K562 (cell line): ENCODE results near the gene WBP1L. TPM values are rescaled to one million over a fixed set of nuclear protein-coding genes. Genes with fewer than 3 reads are reported as not detected.

Source experiments
- ATAC-seq: fragments of 200-7000 bp; cut with Tn5 transposase; 3 replicates; pipeline ENCODE4 v1.9.1; 2020; ENCODE audit warnings: moderate library complexity
- BruUV-seq: library from RNA; stranded (reverse); fragments of 400-500 nt; replicated peaks from 2 replicates; lab custom pipeline; 2021; lab: Mats Ljungman, UMichigan
- CTCF ChIA-PET: fragments of 300-600 bp; formaldehyde crosslinking; extraction: SDS; loops from one replicate; lab custom pipeline; 2021; ENCODE audit warnings: low intra/inter-chr PET ratio; lab: Yijun Ruan, JAX
- POLR2A ChIA-PET: fragments of 300-600, 350-650 bp; sonication (Branson Sonifier 250); formaldehyde crosslinking; extraction: SDS; loops from one replicate; lab custom pipeline; 2021; ENCODE audit warnings: antibody characterized with exemption, inconsistent platforms; lab: Yijun Ruan, JAX
- DNase-seq, 4 experiments: peaks; one replicate each; pipeline versions ENCODE4 v3.0.0 to v3.0.0-alpha.2; 2011 to 2018; ENCODE audit warnings: low spot score in 3 of 4, mixed read lengths in 3 of 4; ENCODE audit errors: extremely low read depth in 1 of 4
- FAIRE-seq: peaks from 2 replicates; lab custom pipeline; 2011; peaks lifted over from hg19 to GRCh38; lab: Jason Lieb, UNC
- H2AFZ ChIP-seq: 2 replicates; pipeline ENCODE4 v1.6.0; 2011; ENCODE audit warnings: low read depth, low read length, control low read depth, inconsistent platforms
- H3K27ac ChIP-seq: fragments of 200-600 bp; 3 replicates; pipeline ENCODE4 v1.8.0; 2011; ENCODE audit warnings: low read depth, mild to moderate bottlenecking, control low read depth, inconsistent platforms, low read length, moderate library complexity, mixed read lengths; ENCODE audit errors: extremely low read depth
- H3K27me3 ChIP-seq, 2 experiments: fragments of 300-600 bp in 1 of 2; 2 replicates in 1 of 2; 3 replicates in 1 of 2; pipeline versions ENCODE4 v1.6.0 to v1.8.0; 2011; ENCODE audit warnings: inconsistent platforms in 2 of 2, low read length in 2 of 2, mild to moderate bottlenecking in 1 of 2, mixed read lengths in 1 of 2, moderate library complexity in 1 of 2; ENCODE audit not compliant: control insufficient read depth in 2 of 2, insufficient read depth in 2 of 2
- H3K36me3 ChIP-seq: fragments of 300-600 bp; 3 replicates; pipeline ENCODE4 v1.8.0; 2011; ENCODE audit warnings: mild to moderate bottlenecking, low read length, inconsistent platforms; ENCODE audit not compliant: control insufficient read depth, insufficient read depth
- H3K4me1 ChIP-seq, 2 experiments: fragments of 200-600 bp in 1 of 2; replicated peaks in 1 of 2; 2 replicates in 1 of 2; 3 replicates in 1 of 2; pipeline versions ENCODE4 v1.5.1 to v1.8.0; 2011; ENCODE audit warnings: inconsistent platforms in 2 of 2, low read length in 2 of 2, mild to moderate bottlenecking in 1 of 2, mixed read lengths in 1 of 2, moderate library complexity in 1 of 2; ENCODE audit not compliant: control insufficient read depth in 2 of 2, insufficient read depth in 2 of 2
- H3K4me2 ChIP-seq: 2 replicates; pipeline ENCODE4 v1.6.1; 2011; ENCODE audit warnings: low read length, control low read depth, inconsistent platforms, mixed read lengths; ENCODE audit not compliant: insufficient read depth
- H3K4me3 ChIP-seq: fragments of 200-600 bp; sonication (generic), shearing (Covaris generic); 2 replicates; pipeline ENCODE4 v1.5.1; 2016; ENCODE audit warnings: control low read depth, inconsistent platforms
- H3K79me2 ChIP-seq: fragments of 200-600 bp; 3 replicates; pipeline ENCODE4 v1.8.0; 2011; ENCODE audit warnings: low read length, inconsistent platforms; ENCODE audit not compliant: control insufficient read depth, insufficient read depth
- H3K9ac ChIP-seq, 2 experiments: 2 replicates each; pipeline versions ENCODE4 v1.6.0 to v1.6.1; 2011; ENCODE audit warnings: low read depth in 2 of 2, low read length in 2 of 2, control low read depth in 1 of 2, inconsistent platforms in 1 of 2, mild to moderate bottlenecking in 1 of 2, mixed read lengths in 1 of 2; ENCODE audit not compliant: insufficient read depth in 1 of 2
- H3K9me1 ChIP-seq: one replicate; pipeline ENCODE4 v1.6.0; 2011; ENCODE audit warnings: inconsistent platforms, mild to moderate bottlenecking, low read length, moderate library complexity; ENCODE audit not compliant: control insufficient read depth, insufficient read depth
- H3K9me3 ChIP-seq: replicated peaks from 2 replicates; pipeline ENCODE4 v1.5.1; 2011; ENCODE audit warnings: low read depth, low read length, inconsistent platforms; ENCODE audit not compliant: control insufficient read depth, insufficient read depth
- H4K20me1 ChIP-seq: replicated peaks from 2 replicates; pipeline ENCODE4 v1.6.1; 2011; ENCODE audit warnings: low read length, inconsistent platforms, mixed read lengths; ENCODE audit not compliant: control insufficient read depth, insufficient read depth
- ARID2 ChIP-seq: fragments of 450-650 bp; IDR thresholded peaks from 2 replicates; pipeline ENCODE4 v1.6.1; 2017; ENCODE audit warnings: antibody characterized with exemption, mild to moderate bottlenecking
- HDAC1 ChIP-seq, 2 experiments: fragments of 450-650 bp; IDR thresholded peaks; 2 replicates each; pipeline ENCODE4 v1.6.1; 2016 to 2017; ENCODE audit warnings: inconsistent platforms in 1 of 2, mild to moderate bottlenecking in 1 of 2, moderate library complexity in 1 of 2
- KLF10 ChIP-seq: fragments of 250-450 bp; sonication (Bioruptor Pico); IDR thresholded peaks from 2 replicates; pipeline ENCODE4 v1.6.1; 2021; ENCODE audit warnings: matching md5 sums
- NCOR1 ChIP-seq: fragments of 450-650 bp; IDR thresholded peaks from 2 replicates; pipeline ENCODE4 v1.6.1; 2016; ENCODE audit warnings: mild to moderate bottlenecking, moderate library complexity
- SAFB2 ChIP-seq: fragments of 200-400 bp; formaldehyde crosslinking; IDR thresholded peaks from 2 replicates; pipeline ENCODE4 v1.6.1; 2018; ENCODE audit warnings: borderline replicate concordance, low read length, low read depth, moderate library complexity; ENCODE audit not compliant: severe bottlenecking
- TFAM ChIP-seq: fragments of 250-450 bp; sonication (Bioruptor Pico); conservative IDR thresholded peaks from 2 replicates; pipeline ENCODE4 v1.5.0; 2021; ENCODE audit warnings: mild to moderate bottlenecking, moderate library complexity
- WGBS: fragments of 100-300 bp; shearing (Covaris generic); methylation state at CpG from one replicate; pipeline ENCODE4 v1.1.6; 2016; ENCODE audit warnings: low coverage, mixed read lengths; ENCODE audit not compliant: insufficient coverage; ENCODE audit errors: missing lambda C conversion rate; 5-methylcytosine and 5-hydroxymethylcytosine counted together
- in situ Hi-C: fragments of 300-500 bp; cut with MboI; formaldehyde crosslinking; loops from 4 replicates; pipeline ENCODE4 v1.15.0; 2018; ENCODE audit warnings: inconsistent platforms, mixed read lengths
- intact Hi-C: fragments of 100-400 bp; cut with micrococcal nuclease; formaldehyde crosslinking; loops from 2 replicates; pipeline ENCODE4 v1.14.2; 2022
- polyA plus RNA-seq, 8 experiments: library from polyadenylated mRNA; depleted of rRNA in 4 of 8; stranded (reverse) in 5 of 8; unstranded in 3 of 8; fragments of >200 nt; fragmentation: Nextera tagmentation in 2 of 8; fragmentation: Illumina TruSeq in 1 of 8; extraction: Ambion mirVana in 2 of 8; extraction: Trizol in 1 of 8; gene quantifications; 2 replicates each; pipeline versions ENCODE4 v1.2.1 to v1.2.3, GENCODE V29; 2011 to 2014; ENCODE audit warnings: inconsistent platforms in 1 of 8, missing spikeins in 1 of 8
- total RNA-seq, 7 experiments: library from RNA; depleted of rRNA in 6 of 7; stranded (reverse); fragments of >200 nt in 6 of 7; fragmentation: Illumina TruSeq in 2 of 7; extraction: Trizol in 2 of 7; gene quantifications; 2 replicates each; pipeline versions ENCODE4 v1.2.1 to v1.2.3, GENCODE V29; 2011 to 2021; ENCODE audit warnings: low replicate concordance in 1 of 7
- TF ChIP-seq, protein P1 (sequence below): fragments of 250-450 bp; sonication (Bioruptor Pico); IDR thresholded peaks from 2 replicates; pipeline ENCODE4 v1.4.0; 2020; ENCODE audit warnings: mild to moderate bottlenecking
- TF ChIP-seq, protein P2 (sequence below): fragments of 250-450 bp; sonication (Bioruptor Pico); IDR thresholded peaks from 2 replicates; pipeline ENCODE4 v1.5.0; 2021; ENCODE audit warnings: mild to moderate bottlenecking, moderate library complexity

WBP1L gene
- total and polyA plus RNA-seq, 9 of the 15 experiments (the other 6 are each of a cell fraction or from before 2014, with no cell fraction given) = 3.2 to 14.4 (median 11.3) TPM

DNA sequence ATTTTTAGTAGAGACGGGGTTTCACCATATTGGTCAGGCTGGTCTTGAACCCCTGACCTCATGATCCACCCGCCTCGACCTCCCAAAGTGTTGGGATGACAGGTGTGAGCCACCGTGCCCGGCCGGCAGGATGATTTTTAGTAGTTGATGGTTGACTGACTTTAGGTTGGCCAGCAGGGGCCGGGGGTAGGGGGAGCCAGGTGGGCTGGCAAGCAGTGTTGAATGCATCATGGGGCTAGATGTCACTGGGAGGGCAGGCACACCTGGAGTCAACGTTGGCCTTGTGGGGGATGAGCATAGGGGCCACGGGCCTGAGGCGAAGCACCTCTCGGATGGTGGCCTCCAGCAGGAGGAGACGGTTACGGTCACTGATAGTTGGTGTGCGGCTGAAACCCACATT is 88.5 kb downstream of the WBP1L start:
- in situ Hi-C loops = loop anchor here (5.0 to 10.0 kb wide), 3 partner anchors 105 to 653 kb away; partner anchors contain the start of gene RPEL1
- Histone ChIP-seq H3K79me2 (no peaks in the 10 kb centered on the region), H3K27me3 (no peaks in the 10 kb centered on the region), H3K9me1 (no peaks in the 10 kb centered on the region), H2AFZ (no peak overlapping the region), H4K20me1 (no peaks in the 10 kb centered on the region)
- CTCF ChIA-PET = no interaction called here
- TF ChIP-seq TFAM (no peak), HDAC1 (IDR thresholded peaks at IDR 0.05) (no peak), ARID2 (no peak), NCOR1 (no peak), SAFB2 (no peak), KLF10 (CRISPR knock-in tag) (no peak)
- TF ChIP-seq, protein P1, sequence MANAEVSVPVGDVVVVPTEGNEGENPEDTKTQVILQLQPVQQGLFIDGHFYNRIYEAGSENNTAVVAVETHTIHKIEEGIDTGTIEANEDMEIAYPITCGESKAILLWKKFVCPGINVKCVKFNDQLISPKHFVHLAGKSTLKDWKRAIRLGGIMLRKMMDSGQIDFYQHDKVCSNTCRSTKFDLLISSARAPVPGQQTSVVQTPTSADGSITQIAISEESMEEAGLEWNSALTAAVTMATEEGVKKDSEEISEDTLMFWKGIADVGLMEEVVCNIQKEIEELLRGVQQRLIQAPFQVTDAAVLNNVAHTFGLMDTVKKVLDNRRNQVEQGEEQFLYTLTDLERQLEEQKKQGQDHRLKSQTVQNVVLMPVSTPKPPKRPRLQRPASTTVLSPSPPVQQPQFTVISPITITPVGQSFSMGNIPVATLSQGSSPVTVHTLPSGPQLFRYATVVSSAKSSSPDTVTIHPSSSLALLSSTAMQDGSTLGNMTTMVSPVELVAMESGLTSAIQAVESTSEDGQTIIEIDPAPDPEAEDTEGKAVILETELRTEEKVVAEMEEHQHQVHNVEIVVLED = no peak
- TF ChIP-seq, protein P2, sequence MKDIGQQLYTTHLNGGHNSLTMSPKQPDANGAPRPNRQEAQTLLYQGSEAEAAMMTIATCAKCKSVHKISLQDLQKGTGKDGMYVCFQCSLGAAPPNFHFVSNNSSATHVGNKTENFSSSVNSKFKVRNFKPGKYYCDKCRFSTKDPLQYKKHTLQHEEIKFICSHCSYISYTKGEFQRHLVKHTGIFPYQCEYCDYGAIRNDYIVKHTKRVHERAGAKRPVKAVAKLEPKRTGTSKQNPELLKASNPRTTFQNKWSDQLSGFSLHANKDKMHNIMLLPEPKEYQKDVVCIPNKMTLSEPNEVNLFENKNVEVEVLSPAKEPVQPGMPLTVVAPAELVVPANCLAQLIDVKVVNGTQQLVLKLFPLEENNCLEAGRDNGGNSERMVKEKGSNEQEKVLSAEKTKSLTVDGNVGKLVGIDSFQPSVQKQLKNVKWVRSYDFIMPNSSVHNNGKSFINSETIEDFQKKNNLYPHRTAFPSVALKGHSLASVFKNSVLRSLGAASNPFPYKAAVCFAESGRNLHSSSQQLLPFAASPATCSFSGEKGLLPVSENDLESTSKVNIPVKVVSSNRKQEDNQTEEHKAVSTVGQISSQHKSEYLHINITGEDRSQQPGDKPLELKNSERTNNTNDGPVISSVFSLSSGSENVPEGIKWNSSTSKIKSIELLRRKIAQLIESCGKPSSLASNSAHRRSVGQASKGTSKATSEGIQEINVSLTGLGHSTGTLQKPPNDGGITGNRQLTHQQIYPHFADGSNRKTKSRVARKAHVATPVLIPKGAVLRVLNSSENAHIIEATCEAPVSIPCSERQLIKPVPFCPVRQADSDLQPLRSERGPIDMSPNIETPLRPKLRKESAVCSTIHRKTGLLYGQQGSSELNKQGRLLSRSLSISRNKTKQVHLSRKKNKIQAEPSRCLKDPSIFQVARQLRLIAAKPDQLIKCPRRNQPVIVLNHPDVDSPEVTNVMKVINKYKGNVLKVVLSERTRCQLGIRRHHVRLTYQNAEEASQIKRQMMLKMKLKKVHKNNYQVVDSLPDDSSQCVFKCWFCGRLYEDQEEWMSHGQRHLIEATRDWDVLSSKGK = no peak
- TF ChIP-seq, all 486 proteins: peak for 0
- BruUV-seq = no TSS peak
- no peak overlapping the region for H3K4me3 ChIP-seq
- no peak overlapping the region for H3K4me2 ChIP-seq
- 74% methylated on average over 7 of the region's 14 CpGs for WGBS
- no peak overlapping the region for H3K27ac ChIP-seq
- peaks cover 9% of the 10 kb centered on the region in 2 experiments; a peak in 4 of 5 replicates for H3K4me1 ChIP-seq
- POLR2A ChIA-PET = no interaction called here
- H3K9me3 ChIP-seq = no peaks in the 10 kb centered on the region
- H3K36me3 ChIP-seq = no peaks in the 10 kb centered on the region
- no peak for ATAC-seq
- no peak for DNase-seq
- no peak overlapping the region for H3K9ac ChIP-seq
- FAIRE-seq = no peak
- intact Hi-C loops = loop anchor here (5.0 to 10.0 kb wide), 3 partner anchors 90 to 653 kb away; partner anchors contain the start of gene WBP1L
